NCI-H524 (cell line): ENCODE measurements around the gene ATP11A.
A peak's percentile ranks its signal among the peaks of the same experiment; 100 is the strongest.
"Not testable (repeated sequence)": the region's sequence is repeated elsewhere in the genome, so short reads cannot be mapped to it uniquely, and the experiment has no call there.

ENCODE experiments used
- DNase-seq, 2 experiments: peaks; one replicate each; lab custom pipeline; 2025; lab: John Stamatoyannopoulos, UW

ATP11A gene

DNA sequence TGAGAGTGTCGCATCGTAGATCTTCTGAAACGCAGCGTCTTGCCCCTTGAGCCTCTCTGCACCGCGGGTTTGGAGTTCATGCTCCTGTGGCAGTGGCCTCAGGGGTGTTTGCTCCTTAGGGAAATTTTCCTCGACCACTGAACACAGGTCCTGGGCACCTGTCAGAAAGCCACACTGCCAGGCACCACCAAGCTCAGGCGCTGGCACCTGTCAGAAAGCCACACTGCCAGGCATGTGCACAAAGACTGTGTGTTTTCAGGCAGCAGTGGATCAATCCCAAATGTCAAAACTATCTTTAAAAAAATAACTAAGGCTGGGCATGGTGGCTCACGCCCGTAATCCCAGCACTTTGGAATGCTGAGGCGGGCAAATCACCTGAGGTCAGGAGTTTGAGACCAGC lies 87.1 kb downstream of the ATP11A start:
- DNase-seq: no peak

GRCh38 chr13:112777637-112778406 lies 88.0 kb downstream of the ATP11A start:
- DNase-seq: no peak

DNA sequence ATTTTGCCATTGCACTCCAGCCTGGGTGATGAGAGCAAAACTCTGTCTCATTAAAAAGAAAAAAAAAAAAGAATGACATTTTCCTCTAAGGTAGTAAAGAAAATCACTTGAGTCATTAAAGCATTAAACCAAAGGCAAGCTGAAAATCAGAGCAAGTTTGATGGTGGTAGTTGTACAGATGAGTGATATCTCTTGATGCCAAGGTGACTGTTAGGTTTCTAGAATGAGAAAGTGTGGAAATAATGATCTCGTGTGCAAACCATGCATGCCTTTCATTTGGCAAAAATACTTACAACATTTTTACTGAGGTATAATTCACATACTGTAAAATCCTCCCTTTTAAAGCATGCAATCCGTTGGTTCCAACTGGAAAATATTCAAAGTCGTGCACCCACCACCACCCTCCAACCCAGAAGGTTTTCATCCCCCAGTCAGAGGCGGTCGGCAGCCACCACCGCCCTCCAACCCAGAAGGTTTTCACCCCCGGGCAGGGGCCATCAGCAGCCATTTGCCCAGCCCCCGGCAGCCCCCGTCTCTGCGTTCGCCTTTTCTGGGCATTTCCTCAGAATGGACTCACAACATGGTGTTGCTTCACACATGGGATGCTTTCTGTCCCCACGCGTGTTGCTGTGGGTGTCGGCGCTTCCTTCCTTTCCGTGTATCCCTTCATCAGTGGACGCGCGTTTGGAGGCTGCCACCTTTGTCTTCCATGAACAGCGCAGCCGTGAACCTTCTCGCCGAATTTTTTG lies 90.2 kb downstream of the ATP11A start:
- DNase-seq: no peak

GRCh38 chr13:112781287-112781686 lies 91.4 kb downstream of the ATP11A start:
- DNase-seq: no peak

GRCh38 chr13:112781881-112782361 lies 92.1 kb downstream of the ATP11A start:
- DNase-seq: no peak

DNA sequence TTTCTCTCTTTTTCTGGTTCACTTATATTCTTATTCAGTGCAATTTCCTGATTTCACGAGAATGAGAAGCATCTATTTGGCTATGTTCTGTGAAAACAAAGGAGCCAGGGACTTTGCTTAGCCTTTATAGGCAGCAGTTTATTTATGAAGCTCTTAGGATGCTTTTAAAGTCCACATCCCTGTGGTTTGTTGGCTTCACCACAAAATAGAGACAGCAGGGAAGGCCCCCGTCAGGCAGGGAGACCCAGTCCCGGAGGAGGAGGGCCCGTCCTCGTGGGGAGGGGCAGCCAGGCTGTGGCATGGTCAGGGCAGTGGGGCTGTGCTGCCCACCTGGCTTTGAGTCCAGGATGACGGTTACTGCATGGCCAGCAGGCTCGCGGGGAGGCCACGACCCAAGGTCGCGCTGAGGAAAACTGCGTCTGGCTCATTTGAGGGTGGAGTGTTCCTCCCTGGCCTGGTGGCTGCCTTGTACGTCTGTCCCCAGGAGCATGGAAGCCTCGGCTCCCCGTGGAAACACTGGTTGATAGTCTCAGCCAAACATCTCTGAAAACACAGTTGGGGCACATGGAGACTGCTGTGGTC lies 92.7 kb downstream of the ATP11A start:
- DNase-seq: no peak

DNA sequence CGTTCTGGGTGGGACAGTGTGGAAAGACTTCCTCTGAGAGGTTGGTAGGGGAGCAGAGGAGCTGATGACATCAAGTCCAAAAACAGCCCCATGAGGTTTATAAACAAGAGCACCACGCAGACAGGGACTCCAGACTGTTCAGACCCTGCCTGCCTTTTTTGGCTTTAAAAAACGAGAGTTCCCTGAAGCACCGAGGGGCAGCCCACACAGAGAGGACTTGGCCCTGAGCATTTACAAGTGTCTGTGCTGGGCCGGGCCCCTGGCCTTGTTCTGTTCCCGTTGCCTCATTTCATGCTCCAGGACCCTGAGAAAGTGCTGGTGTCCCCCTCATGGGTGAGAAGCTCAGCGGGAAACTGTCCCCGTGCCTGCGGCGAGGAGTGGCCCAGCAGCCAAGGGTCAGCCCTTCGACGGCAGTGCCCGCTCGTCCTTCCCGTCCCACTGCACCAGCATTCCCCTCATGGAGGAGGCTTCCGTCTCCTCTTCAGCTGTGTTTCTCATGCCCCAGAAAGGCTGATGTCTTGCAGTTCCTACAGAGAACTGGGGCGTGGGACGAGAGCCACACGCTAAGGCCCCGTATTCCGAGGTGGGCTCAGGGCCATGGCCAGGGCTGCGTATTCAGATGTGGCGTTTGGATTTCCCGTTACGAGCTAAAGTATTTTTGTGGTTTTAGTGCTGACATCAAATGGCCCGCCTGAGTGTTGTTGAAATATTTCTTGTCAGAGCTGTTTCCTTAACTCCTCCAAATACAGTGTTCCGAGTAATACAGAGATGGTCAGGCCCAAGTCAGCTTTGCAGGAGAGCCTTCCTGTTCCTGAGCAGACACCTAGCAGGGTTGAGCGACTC lies 93.5 kb downstream of the ATP11A start:
- no peak for DNase-seq

- DNase-seq: no peak
Observed at GRCh38 chr13:112783978-112784371, 94.1 kb downstream of the ATP11A start.

DNA sequence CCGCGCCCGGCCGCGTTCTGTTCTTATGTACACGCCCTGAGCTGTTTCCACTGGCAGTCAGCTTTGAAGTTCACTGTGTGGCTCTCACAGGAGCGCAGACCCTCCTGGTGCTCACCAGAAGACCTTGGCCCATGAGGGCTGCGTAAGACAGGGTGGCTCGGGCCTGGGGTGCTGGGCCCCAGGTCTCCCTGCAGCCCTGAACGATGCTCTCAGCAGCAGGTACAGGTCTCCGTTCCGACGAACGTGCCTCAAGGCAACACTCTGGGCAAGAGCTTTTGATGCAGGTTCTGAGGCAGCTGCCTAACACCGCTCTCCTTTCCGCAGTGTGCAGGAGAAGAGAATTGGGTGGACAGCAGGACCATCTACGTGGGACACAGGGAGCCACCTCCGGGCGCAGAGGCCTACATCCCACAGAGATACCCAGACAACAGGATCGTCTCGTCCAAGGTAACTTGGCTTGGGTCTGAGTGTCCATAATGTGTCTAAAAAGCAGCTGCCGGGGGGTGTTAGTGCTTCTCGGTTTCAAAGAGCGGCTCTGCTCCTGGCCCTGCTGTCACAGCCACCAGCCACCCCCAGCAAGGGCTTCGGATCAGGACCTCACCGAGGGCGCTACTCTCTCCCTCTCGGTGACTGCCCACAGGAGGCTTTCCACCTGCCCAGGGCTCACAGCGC lies 95.1 kb downstream of the ATP11A start:
- no peak for DNase-seq

- no peak for DNase-seq
Observed at GRCh38 chr13:112785483-112785856, 95.6 kb downstream of the ATP11A start.

- DNase-seq: not testable (repeated sequence)
Observed at GRCh38 chr13:112786810-112787209, 97.0 kb downstream of the ATP11A start.

- DNase-seq: no peak
Observed at GRCh38 chr13:112790735-112791641, 101.2 kb downstream of the ATP11A start.

GRCh38 chr13:112791663-112792440 lies 102.0 kb downstream of the ATP11A start:
- DNase-seq: peak; percentile 69 to 80

DNA sequence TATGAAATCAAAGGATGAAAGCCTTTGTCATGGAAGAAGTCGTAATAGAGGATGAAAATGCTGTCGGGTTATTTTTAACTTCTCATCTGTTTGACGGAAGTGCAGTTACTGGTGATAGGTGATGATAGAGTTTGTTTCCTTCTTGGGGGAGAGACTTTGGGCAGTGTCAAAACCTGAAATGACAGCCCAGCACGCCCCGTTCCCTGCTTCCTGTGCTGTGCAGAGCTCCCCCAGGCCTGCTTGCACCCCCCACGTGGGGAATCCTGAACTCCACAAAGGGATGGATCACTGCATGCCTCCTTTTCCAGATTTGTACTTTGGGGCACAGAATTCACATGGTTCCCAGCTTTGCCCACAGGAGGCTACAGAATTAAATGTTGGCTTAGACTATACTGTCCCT lies 102.7 kb downstream of the ATP11A start:
- DNase-seq: no peak

GRCh38 chr13:112793545-112794445 lies 104.0 kb downstream of the ATP11A start:
- no peak for DNase-seq

DNA sequence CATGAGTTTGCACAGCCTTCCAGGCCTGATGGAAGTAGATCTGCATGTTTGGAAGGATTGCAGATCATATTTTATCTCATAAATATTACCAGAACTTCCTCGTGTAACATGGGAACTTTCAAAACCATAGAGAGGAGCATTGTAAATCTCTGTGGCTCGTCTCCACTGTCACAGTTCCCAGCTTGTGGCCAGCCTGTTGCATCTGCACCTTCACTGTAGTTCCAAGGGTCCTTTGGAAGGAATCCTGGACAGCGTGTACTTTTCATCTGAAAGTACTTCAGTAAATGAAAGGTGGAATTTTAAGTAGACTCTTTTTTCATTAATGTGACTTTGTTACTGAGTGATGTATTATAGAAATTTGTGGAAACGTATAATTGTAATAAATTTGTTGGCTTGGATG lies 105.4 kb downstream of the ATP11A start:
- DNase-seq: no peak

DNA sequence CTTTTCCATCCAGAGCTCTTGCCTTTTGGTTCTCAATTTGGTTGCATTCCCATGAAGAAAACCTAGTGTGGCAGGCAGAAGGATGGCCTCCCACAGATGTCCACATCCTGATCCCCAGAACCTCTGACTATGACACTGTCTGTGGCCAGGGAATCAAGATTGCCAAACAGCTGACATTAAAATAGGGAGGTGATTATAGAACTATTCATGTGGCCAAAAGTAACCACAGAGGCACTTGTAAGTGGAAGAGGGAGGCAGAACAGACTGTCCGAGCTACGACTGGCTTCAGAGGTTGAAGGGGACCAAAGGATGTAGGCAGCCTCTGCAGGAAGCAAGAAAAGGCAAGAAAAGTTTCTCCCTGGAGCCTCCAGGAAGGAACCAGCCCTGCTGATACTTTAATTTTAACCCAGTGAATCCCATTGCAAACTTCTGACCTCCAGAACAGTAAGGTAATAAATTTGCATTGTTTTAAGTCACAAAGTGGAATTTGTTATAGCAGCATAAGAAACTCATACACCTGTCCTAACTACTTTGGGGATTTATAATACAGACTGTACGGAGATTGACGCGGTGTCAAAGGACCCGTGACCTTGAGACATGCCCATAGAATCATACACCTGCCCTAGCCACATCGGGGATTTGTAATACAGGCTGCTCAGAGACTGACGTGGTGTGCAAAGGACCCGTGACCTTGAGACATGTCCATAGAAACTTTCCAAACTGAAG lies 106.5 kb downstream of the ATP11A start:
- DNase-seq: no peak

GRCh38 chr13:112799394-112799793 lies 109.6 kb downstream of the ATP11A start:
- DNase-seq: no peak
